MM.1S (cell line): ENCODE data around the gene DSCAML1.

Source experiments
- CTCF ChIP-seq: fragments of 300-600 bp; sonication (generic); IDR thresholded peaks from 2 replicates; pipeline ENCODE4 v1.5.1; 2016; ENCODE audit warnings: antibody characterized with exemption, low read length, mixed read lengths
- EZH2 ChIP-seq: fragments of 300-600 bp; sonication (generic); optimal IDR thresholded peaks from 2 replicates; pipeline ENCODE3; 2017; ENCODE audit warnings: low read depth, mild to moderate bottlenecking, antibody characterized with exemption, low read length, mixed read lengths
- EZH2phosphoT487 ChIP-seq: fragments of 300-600 bp; sonication (generic); IDR thresholded peaks from 2 replicates; pipeline ENCODE4 v1.6.1; 2018; ENCODE audit warnings: antibody characterized with exemption, low read length

- TF ChIP-seq CTCF, result no peak
- TF ChIP-seq EZH2, result no peak
- no peak for TF ChIP-seq EZH2phosphoT487
Observed at GRCh38 chr11:117420143-117420485, 376.9 kb downstream of the DSCAML1 start.
